ENCODE data around the gene DCAF6. TPM values are rescaled to one million over a fixed set of nuclear protein-coding genes. Genes with fewer than 3 reads are reported as not detected.

DCAF6 gene
- total RNA-seq, 1 donor, result 28.3 TPM

- DNase-seq (ENCODE audit: low read depth in 2 of 3, low spot score in 2 of 3), result no peak
Measured at GRCh38 chr1:167955915-167956314, 19.4 kb downstream of the DCAF6 start.

DNA sequence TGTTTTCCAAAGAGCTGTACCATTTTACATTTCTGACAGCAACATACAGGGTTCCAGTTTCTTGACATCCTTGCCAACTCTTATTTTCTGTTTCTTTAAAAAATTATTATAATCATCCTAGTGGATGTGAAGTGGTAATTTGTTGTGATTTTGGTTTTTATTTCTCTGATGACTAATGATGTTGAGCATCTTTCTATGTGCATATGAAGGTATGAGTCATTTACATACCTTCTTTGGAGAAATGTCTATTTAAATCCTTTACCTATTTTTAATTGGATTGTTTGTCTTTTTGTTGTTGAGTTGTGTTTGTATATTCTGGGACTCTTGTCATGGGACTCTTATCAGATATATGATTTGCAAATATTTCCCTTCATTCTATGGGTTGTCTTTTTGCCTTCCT lies 21.2 kb downstream of the DCAF6 start:
- no peak for DNase-seq (ENCODE audit: low read depth in 2 of 3, low spot score in 2 of 3)

DNA sequence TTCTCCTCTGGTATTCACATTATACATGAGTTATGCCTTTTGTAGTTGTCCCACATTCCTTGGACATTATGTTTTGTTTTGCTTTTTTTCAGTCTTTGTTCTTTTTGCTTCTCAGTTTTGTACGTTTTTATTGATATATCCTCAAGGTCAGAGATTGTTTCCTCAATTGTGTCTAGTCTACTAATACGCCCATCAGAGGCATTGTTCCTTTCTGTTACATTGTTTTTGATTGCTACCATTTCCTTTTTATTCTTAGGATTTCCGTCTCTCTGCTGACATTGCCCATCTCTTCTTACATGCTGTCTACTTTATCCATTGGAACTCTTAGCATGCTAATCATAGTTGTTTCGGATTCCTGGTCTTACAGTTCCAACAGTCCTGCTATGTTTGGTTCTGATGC lies 28.2 kb downstream of the DCAF6 start:
- DNase-seq (ENCODE audit: low read depth in 2 of 3, low spot score in 2 of 3), result no peak

GRCh38 chr1:167966050-167966449 lies 29.6 kb downstream of the DCAF6 start:
- DNase-seq (ENCODE audit: low read depth in 2 of 3, low spot score in 2 of 3), result no peak

DNA sequence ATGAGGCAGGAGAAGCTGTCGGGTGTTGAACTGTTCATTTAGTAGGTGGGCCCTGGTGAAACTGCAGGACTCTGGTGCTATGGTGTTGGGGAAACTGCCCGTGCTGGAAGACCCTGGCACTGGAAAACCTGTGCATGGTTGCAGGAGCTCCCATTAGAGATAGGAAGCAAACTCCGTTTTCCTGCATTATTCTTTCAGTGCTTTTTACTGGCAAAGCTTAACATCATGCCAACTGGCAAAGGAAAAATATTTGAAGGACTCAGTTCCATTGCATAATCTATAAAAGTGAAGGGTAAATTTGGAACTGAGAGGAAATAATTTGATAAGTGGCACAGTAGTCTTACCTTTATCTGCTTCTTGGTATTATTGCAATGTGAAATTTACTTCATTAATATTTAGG lies 32.1 kb downstream of the DCAF6 start:
- no peak for DNase-seq (ENCODE audit: low read depth in 2 of 3, low spot score in 2 of 3)

DNA sequence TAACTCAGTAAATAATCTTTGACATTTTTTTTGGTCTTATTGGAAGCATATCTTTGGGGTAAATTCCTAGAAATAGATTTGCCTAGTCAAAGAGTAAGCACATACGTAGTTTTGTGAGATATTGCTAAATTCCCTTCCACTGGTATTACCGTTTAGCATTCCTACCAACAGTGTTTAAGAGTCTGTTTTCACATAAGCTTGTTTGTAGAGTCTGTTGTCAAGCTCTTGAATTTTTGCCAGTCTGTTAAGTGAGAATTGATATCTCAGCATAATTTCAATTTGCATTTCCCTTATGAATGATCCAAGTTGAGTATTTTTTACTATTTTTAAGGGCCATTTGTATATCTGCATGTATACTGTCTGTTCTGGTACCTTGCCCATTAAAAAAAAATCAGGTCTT lies 37.3 kb downstream of the DCAF6 start:
- no peak for DNase-seq (ENCODE audit: low read depth in 2 of 3, low spot score in 2 of 3)

GRCh38 chr1:167974698-167975097 lies 38.2 kb downstream of the DCAF6 start:
- no peak for DNase-seq (ENCODE audit: low read depth in 2 of 3, low spot score in 2 of 3)

GRCh38 chr1:167977245-167977644 lies 40.8 kb downstream of the DCAF6 start:
- peak in 1 of 3 donors; percentile 32 for DNase-seq (ENCODE audit: low read depth in 2 of 3, low spot score in 2 of 3)

DNA sequence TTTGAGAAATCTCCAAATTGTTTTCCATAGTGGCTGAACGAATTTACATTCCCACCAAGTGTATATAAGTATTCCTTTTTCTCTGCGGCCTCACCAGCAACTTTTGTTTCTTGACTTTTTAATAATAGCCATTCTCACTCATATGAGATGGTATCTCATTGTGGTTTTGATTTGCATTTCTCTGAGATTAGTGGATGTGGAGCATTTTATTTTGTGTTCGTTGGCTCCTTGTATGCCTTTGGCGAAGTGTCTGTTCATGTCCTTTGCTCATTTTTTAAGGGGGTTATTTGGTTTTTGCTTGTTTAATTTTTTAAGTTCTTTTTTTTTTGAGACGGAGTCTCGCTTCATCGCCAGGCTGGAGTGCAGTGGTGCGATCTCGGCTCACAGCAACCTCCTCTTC lies 45.5 kb downstream of the DCAF6 start:
- DNase-seq (ENCODE audit: low read depth in 2 of 3, low spot score in 2 of 3), result no peak

DNA sequence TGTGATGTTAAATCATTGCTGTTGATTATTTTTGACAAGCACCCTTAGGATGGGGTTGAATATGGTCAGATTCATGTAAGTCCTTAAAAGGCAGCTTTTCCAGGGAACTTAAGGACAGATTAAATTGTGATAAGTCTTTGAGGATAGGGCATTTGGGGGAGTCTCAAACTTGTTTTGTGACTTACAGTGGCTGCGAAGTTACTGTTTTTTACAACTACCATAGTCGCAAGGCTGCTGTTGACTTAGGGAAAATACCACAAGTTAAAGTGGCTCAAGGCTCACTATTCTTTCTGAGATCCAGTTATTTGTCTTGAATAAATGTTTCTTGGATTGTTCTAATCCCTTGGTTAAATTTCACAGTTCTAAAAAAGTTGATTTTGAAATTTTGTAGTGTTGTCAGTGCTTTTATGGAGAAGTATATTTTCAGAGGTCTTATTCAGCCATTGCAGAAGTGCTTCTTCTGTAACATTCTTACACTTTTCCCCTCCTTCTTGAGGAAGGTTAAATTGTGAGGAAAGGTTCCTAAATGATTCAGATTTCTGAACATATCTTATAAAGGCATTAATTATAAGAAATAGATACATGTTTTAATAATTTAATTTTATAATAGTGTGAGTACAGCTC lies 47.4 kb downstream of the DCAF6 start:
- no peak for DNase-seq (ENCODE audit: low read depth in 2 of 3, low spot score in 2 of 3)

- peak in 2 of 3 donors; percentile 16 to 60 for DNase-seq (ENCODE audit: low read depth in 2 of 3, low spot score in 2 of 3)
Measured at GRCh38 chr1:167984886-167985489, 48.5 kb downstream of the DCAF6 start.

GRCh38 chr1:167987174-167987573 lies 50.7 kb downstream of the DCAF6 start:
- no peak for DNase-seq (ENCODE audit: low read depth in 2 of 3, low spot score in 2 of 3)

GRCh38 chr1:167991546-167991945 lies 55.1 kb downstream of the DCAF6 start:
- DNase-seq (ENCODE audit: low read depth in 2 of 3, low spot score in 2 of 3), result no peak

DNA sequence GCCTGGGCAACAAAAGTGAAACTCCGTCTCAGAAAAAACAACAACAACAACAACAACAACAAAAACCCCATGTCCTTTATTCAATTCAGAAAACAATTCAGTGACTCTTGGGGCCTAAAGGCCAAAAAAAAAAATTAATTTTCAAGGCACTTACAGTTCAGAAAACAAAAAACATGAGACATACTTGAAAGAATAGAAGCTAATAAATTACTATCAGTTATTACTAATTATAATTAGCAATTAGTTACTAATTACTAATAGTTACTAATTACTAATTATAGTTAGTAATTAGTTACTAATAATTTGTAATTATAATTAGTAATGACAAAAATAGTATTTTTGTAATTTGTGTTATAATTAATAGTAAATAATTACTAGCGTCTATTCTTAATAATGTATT lies 57.2 kb downstream of the DCAF6 start:
- DNase-seq (ENCODE audit: low read depth in 2 of 3, low spot score in 2 of 3), result no peak

- DNase-seq (ENCODE audit: low read depth in 2 of 3, low spot score in 2 of 3), result no peak
Measured at GRCh38 chr1:167994560-167994959, 58.1 kb downstream of the DCAF6 start.

- no peak for DNase-seq (ENCODE audit: low read depth in 2 of 3, low spot score in 2 of 3)
Measured at GRCh38 chr1:167995038-167995437, 58.6 kb downstream of the DCAF6 start.

DNA sequence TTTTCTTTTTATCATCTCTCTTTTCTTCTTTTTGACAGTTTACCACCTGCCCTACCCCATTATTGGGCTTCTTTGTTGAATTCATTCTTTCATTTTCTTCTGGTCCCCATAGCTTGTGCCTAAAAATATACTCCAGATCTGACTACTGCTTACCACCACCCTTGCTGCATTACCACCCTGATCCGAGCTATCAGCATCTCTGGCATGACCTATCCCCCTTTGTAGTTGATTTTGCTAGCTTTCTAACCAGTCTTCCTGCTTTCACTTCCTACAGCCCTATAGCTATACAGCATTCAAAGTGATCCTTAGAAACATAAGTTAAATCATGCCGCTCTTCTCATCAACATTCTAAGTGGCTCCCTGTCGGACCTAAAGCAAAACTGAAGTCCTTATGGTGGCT lies 59.8 kb downstream of the DCAF6 start:
- no peak for DNase-seq (ENCODE audit: low read depth in 2 of 3, low spot score in 2 of 3)

DNA sequence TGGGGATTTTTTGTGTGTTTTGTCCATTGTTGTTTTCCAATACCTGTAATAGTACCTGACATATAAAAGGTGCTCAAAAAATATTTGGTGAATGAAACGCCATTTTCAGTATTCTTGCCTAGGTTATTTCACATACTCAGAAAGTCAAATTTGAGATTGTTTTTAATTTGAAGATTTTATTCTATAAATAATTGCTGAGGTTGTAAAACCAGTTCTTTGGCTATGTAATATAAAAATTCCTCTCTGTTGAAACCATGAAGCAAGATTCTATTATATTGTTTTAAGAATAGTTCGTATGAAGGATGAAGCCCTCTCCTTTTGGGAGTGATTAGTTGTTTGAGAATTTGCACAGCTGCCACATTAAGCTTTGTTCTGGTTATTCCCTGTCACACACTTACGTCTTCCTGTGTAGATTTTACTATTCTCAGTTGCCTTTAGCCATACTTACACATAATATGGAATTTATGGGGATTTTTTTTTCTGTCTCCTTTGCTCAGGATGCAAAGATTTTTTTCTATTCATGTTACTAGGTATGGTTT lies 60.6 kb downstream of the DCAF6 start:
- DNase-seq (ENCODE audit: low read depth in 2 of 3, low spot score in 2 of 3), result no peak

- DNase-seq (ENCODE audit: low read depth in 2 of 3, low spot score in 2 of 3), result no peak
Measured at GRCh38 chr1:167999877-168000276, 63.4 kb downstream of the DCAF6 start.

- DNase-seq (ENCODE audit: low read depth in 2 of 3, low spot score in 2 of 3), result no peak
Measured at GRCh38 chr1:168000656-168001055, 64.2 kb downstream of the DCAF6 start.

GRCh38 chr1:168001213-168001612 lies 64.7 kb downstream of the DCAF6 start:
- DNase-seq (ENCODE audit: low read depth in 2 of 3, low spot score in 2 of 3), result no peak

- no peak for DNase-seq (ENCODE audit: low read depth in 2 of 3, low spot score in 2 of 3)
Measured at GRCh38 chr1:168004531-168004930, 68.0 kb downstream of the DCAF6 start.

DNA sequence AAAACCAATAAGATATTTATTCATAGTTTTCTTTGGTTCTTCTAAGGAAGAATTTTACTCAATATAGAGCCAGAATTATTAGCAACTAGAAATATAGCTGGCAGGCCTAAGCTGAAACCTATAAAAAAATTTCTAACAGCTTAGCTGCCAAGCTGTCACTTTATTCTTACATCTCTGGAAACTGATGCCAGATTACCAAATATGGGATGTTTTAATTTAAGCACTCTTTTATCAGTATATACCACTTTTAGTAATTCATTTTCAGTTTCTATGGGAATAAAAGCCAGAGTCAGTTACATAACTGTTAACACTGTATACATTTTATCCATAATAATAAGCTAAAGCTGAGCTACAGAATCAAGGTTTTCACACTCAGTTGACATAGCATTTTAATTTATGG lies 69.0 kb downstream of the DCAF6 start:
- DNase-seq (ENCODE audit: low read depth in 2 of 3, low spot score in 2 of 3), result no peak
